ENCODE data around the gene CEACAM20. TPM values are rescaled to one million over a fixed set of nuclear protein-coding genes. Genes with fewer than 3 reads are reported as not detected.
A peak's percentile ranks its signal among the peaks of the same experiment; 100 is the strongest.

Gene CEACAM20
- total RNA-seq, result under 1 TPM in 1 of 4 donors, not detected in 3; 0.40 TPM

GRCh38 chr19:44529536-44529935, at the start of gene CEACAM20:
Gene CEACAM20, minus strand, starts transcription at chr19:44529675. Its CDS starts 166 bp downstream, at chr19:44529509.
- Histone ChIP-seq H3K36me3 (no peaks in the 10 kb centered on the region), H3K27me3 (peaks cover 28% of the 10 kb centered on the region), H3K27ac (no peak within 1 kb of the TSS), H3K9me3 (no peaks in the 10 kb centered on the region), H3K4me3 (no peak within 1 kb of the TSS), H3K4me1 (no peaks in the 10 kb centered on the region)
- no peak for DNase-seq (ENCODE audit: low spot score in 2 of 2)
- 72% methylated on average over 9 of the region's 9 CpGs for WGBS
- TF ChIP-seq POLR2AphosphoS5 (IDR thresholded peaks at IDR 0.05) (no peak), CTCF (IDR thresholded peaks at IDR 0.05) (no peak), POLR2A (IDR thresholded peaks at IDR 0.05) (no peak), EP300 (IDR thresholded peaks at IDR 0.05) (no peak)

GRCh38 chr19:44577566-44577874, 48.0 kb upstream of the CEACAM20 start:
- H3K4me3 ChIP-seq, result no peak overlapping the region
- DNase-seq (ENCODE audit: low spot score in 2 of 2), result no peak
- WGBS, result 83% methylated on average over 1 of the region's 1 CpG
- H3K36me3 ChIP-seq, result no peaks in the 10 kb centered on the region
- no peak overlapping the region for H3K27ac ChIP-seq
- no peaks in the 10 kb centered on the region for H3K9me3 ChIP-seq
- no peaks in the 10 kb centered on the region for H3K4me1 ChIP-seq
- no peaks in the 10 kb centered on the region for H3K27me3 ChIP-seq
- TF ChIP-seq EP300 (IDR thresholded peaks at IDR 0.05) (no peak), POLR2AphosphoS5 (IDR thresholded peaks at IDR 0.05) (no peak), POLR2A (IDR thresholded peaks at IDR 0.05) (no peak), CTCF (IDR thresholded peaks at IDR 0.05) (no peak)

DNA sequence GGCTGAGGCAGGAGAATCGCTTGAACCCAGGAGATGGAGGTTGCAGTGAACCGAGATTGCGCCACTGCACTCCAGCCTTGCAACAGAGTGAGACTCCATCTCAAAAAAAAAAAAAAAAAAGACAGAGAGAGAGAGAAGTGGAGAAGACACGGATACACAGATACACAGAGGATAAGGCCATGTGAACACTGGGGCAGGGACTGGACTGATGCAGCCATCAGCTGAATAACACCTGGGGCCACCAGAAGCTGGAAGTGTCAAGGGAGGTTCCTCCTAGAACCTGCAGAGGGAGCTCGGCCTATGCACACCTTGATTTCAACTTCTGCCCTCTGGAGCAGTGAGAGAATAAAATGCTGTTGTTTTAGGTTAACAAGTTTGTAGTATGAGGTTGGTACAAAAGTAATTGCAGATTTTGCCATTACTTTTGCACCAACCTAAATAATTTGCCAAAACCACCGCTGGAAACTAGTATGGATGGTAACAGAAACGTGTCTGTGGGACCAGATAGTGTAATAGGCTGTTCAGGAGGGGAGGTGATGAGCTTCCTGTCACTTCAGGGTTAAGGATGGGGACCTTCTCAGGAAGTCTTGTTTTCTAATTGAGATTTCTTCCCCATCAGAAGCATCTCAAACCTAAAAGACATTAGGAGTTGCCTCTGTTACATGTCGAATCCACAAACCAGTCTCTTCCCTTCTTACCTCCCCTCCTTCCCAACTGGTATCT, 47.5 kb upstream of the CEACAM20 start:
- H3K36me3 ChIP-seq, result no peaks in the 10 kb centered on the region
- H3K4me1 ChIP-seq, result no peaks in the 10 kb centered on the region
- TF ChIP-seq EP300 (IDR thresholded peaks at IDR 0.05) (no peak), CTCF (IDR thresholded peaks at IDR 0.05) (peak in 1 of 2 donors; percentile 52)
- no peak overlapping the region for H3K27ac ChIP-seq
- no peaks in the 10 kb centered on the region for H3K27me3 ChIP-seq
- no peaks in the 10 kb centered on the region for H3K9me3 ChIP-seq
- DNase-seq (ENCODE audit: low spot score in 2 of 2), result no peak
- H3K4me3 ChIP-seq, result no peak overlapping the region
- 59% methylated on average over 8 of the region's 8 CpGs for WGBS

- H3K36me3 ChIP-seq, result no peaks in the 10 kb centered on the region
- H3K27me3 ChIP-seq, result peaks cover 3% of the 10 kb centered on the region
- WGBS, result 84% methylated on average over 11 of the region's 11 CpGs
- no peaks in the 10 kb centered on the region for H3K9me3 ChIP-seq
- H3K27ac ChIP-seq, result no peak overlapping the region
- no peak overlapping the region for H3K4me3 ChIP-seq
- no peaks in the 10 kb centered on the region for H3K4me1 ChIP-seq
- DNase-seq (ENCODE audit: low spot score in 2 of 2), result no peak
- TF ChIP-seq POLR2A (IDR thresholded peaks at IDR 0.05), result no peak
- no peak for TF ChIP-seq EP300 (IDR thresholded peaks at IDR 0.05)
- TF ChIP-seq POLR2AphosphoS5 (IDR thresholded peaks at IDR 0.05), result no peak
- TF ChIP-seq CTCF (IDR thresholded peaks at IDR 0.05), result no peak
Observed at GRCh38 chr19:44575116-44575700, 45.7 kb upstream of the CEACAM20 start.

GRCh38 chr19:44574186-44574950, 44.9 kb upstream of the CEACAM20 start:
- Histone ChIP-seq H3K4me1 (no peaks in the 10 kb centered on the region), H3K9me3 (no peaks in the 10 kb centered on the region), H3K4me3 (no peak overlapping the region), H3K36me3 (no peaks in the 10 kb centered on the region), H3K27ac (no peak overlapping the region), H3K27me3 (peaks cover 7% of the 10 kb centered on the region)
- DNase-seq (ENCODE audit: low spot score in 2 of 2), result no peak
- 84% methylated on average over 8 of the region's 8 CpGs for WGBS
- TF ChIP-seq EP300 (IDR thresholded peaks at IDR 0.05), result no peak
